Fibroblast of the aortic adventitia (primary cell): ENCODE measurements around the gene MAP7D2. TPM values are rescaled to one million over a fixed set of nuclear protein-coding genes. Genes with fewer than 3 reads are reported as not detected.
A peak's percentile ranks its signal among the peaks of the same experiment; 100 is the strongest.

ENCODE experiments used
- DNase-seq: peaks from one replicate; pipeline ENCODE4 v3.0.0-alpha.2; 2010; ENCODE audit warnings: low read depth
- H3K4me3 ChIP-seq: 2 replicates; pipeline ENCODE4 v1.5.1; 2011; ENCODE audit warnings: low read depth, mild to moderate bottlenecking, control low read depth, low read length, moderate library complexity
- CTCF ChIP-seq: IDR thresholded peaks from 2 replicates; pipeline ENCODE4 v1.5.1; 2011; ENCODE audit warnings: mild to moderate bottlenecking, low read length, control low read depth, inconsistent platforms; ENCODE audit not compliant: insufficient read depth
- total RNA-seq: library from RNA; depleted of rRNA; stranded (reverse); fragments of >200 nt; gene quantifications from 2 replicates; pipeline ENCODE4 v1.2.3, GENCODE V29; 2012; ENCODE audit warnings: low replicate concordance

Gene MAP7D2
- total RNA-seq, 1 donor, result 0.18 TPM

GRCh38 chrX:19990556-19991349 lies 126.0 kb downstream of the MAP7D2 start, which contains the start of gene BCLAF3:
Gene BCLAF3, minus strand, starts transcription at chrX:19991061. Its CDS starts 20,797 bp downstream, at chrX:19970264.
- DNase-seq, result peak; percentile 79
- H3K4me3 ChIP-seq, result peak within 1 kb of the TSS; percentile 72
- TF ChIP-seq CTCF, result peak; percentile 53

GRCh38 chrX:19990151-19990555 lies 126.6 kb downstream of the MAP7D2 start:
- no peak for TF ChIP-seq CTCF
- no peak for DNase-seq
- H3K4me3 ChIP-seq, result peak overlapping the region; percentile 72

DNA sequence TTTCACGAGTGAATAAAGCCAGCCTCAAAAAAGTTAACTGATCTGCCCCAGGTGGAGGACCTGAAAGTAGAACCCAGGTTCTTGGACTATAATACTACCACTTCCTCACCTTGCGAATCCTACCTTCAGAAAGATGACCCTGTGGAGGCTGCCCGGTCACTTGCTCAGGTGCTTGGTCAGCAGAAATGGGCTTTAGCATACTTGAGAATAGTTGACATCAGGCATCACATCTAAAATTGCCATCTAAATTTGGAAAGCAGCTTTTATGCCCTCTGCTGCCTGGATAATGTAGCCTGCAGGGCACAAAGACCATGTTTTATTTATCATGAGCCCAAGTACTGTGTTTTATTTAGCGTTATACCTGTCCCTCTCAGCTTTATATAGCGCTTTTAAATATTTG lies 128.9 kb downstream of the MAP7D2 start:
- no peak for TF ChIP-seq CTCF
- H3K4me3 ChIP-seq, result no peak overlapping the region
- no peak for DNase-seq

DNA sequence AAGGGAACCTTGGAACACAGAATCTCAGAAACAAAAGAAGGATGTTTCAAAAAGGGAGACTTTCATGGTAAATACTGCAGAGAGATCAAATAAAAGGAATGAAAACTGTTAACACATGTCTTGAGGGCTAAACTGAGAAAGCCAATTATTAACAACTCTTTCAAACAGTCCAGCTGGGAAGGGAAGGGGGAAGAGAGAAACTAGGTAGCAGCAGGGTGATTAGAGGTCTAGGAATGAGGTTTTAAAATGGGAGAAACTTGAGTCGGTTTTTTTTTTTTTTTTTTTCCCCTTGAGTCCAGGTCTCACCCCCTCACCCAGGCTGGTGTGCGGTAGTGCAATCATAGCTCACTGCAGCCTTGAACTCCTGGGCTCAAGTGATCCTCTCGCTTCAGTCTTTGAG lies 130.2 kb downstream of the MAP7D2 start:
- no peak overlapping the region for H3K4me3 ChIP-seq
- DNase-seq, result no peak
- no peak for TF ChIP-seq CTCF

GRCh38 chrX:19981947-19982346 lies 134.8 kb downstream of the MAP7D2 start:
- H3K4me3 ChIP-seq, result no peak overlapping the region
- DNase-seq, result peak; percentile 4
- no peak for TF ChIP-seq CTCF

GRCh38 chrX:19975845-19976244 lies 140.9 kb downstream of the MAP7D2 start:
- no peak overlapping the region for H3K4me3 ChIP-seq
- no peak for DNase-seq
- TF ChIP-seq CTCF, result no peak
